Measurements from ENCODE around the gene TJAP1.

DNA sequence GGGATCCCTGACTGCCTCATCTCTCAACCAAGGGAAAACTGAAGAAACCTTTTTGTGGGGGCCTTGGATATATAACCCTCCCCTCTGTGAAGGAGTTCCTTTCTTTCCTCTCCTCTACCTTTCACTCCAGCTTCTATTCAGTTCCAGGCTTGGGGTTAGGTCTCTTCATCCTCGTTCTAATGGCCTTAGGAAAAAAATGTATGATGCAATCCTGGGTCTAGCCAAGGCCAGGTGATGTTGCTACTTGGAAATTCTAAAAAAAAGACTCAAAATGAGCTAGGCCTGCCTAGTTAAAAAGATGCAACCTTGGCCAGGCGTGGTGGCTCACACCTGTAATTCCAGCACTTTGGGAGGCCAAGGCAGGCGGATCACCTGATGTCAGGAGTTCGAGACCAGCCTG is 42.4 kb upstream of the TJAP1 start:
- TF ChIP-seq EZH2 (IDR thresholded peaks at IDR 0.05; ENCODE audit: low read length) (no peak), CTCF (optimal IDR thresholded peaks at IDR 0.05 in 1 of 3, IDR thresholded peaks at IDR 0.05 in 1 of 3, conservative IDR thresholded peaks at IDR 0.05 in 1 of 3; ENCODE audit: extremely low read depth in 1 of 3, insufficient read depth in 2 of 3, low read length in 3 of 3) (no peak)

Data from keratinocyte (primary cell).